HK-2 (cell line): Measurements from ENCODE around the gene ANAPC4.
"Not testable (repeated sequence)": the region's sequence is repeated elsewhere in the genome, so short reads cannot be mapped to it uniquely, and the experiment has no call there.

Experiments
- DNase-seq: peaks from one replicate; pipeline ENCODE4 v3.0.0-alpha.2; 2018; ENCODE audit not compliant: unreplicated experiment

The ANAPC4 gene

GRCh38 chr4:25376754-25377571 is at the start of gene ANAPC4:
ANAPC4 (plus strand) TSS chr4:25377263; CDS start chr4:25377428, 165 bp downstream.
- DNase-seq, result peak; percentile 99

- DNase-seq, result not testable (repeated sequence)
Observed at GRCh38 chr4:25328463-25328862, 48.6 kb upstream of the ANAPC4 start.

GRCh38 chr4:25330335-25330734 is 46.7 kb upstream of the ANAPC4 start:
- DNase-seq, result no peak

- DNase-seq, result no peak
Observed at GRCh38 chr4:25330905-25331808, 45.9 kb upstream of the ANAPC4 start.

- DNase-seq, result no peak
Observed at GRCh38 chr4:25343671-25344070, 33.4 kb upstream of the ANAPC4 start.

GRCh38 chr4:25345744-25346143 is 31.3 kb upstream of the ANAPC4 start:
- DNase-seq, result no peak

- DNase-seq, result no peak
Observed at GRCh38 chr4:25346913-25347312, 30.1 kb upstream of the ANAPC4 start.

- DNase-seq, result no peak
Observed at GRCh38 chr4:25347473-25347872, 29.6 kb upstream of the ANAPC4 start.

- DNase-seq, result no peak
Observed at GRCh38 chr4:25347971-25348370, 29.1 kb upstream of the ANAPC4 start.

GRCh38 chr4:25350561-25350960 is 26.5 kb upstream of the ANAPC4 start:
- no peak for DNase-seq

GRCh38 chr4:25351777-25352416 is 25.2 kb upstream of the ANAPC4 start:
- DNase-seq, result peak; percentile 31

- no peak for DNase-seq
Observed at GRCh38 chr4:25356068-25356467, 21.0 kb upstream of the ANAPC4 start.

- DNase-seq, result no peak
Observed at GRCh38 chr4:25358515-25359275, 18.4 kb upstream of the ANAPC4 start.

- no peak for DNase-seq
Observed at GRCh38 chr4:25361253-25361652, 15.8 kb upstream of the ANAPC4 start.

GRCh38 chr4:25367004-25367621 is 9.9 kb upstream of the ANAPC4 start:
- no peak for DNase-seq

GRCh38 chr4:25367877-25368276 is 9.2 kb upstream of the ANAPC4 start:
- DNase-seq, result no peak

- DNase-seq, result no peak
Observed at GRCh38 chr4:25368315-25368714, 8.7 kb upstream of the ANAPC4 start.

- DNase-seq, result no peak
Observed at GRCh38 chr4:25370242-25370641, 6.8 kb upstream of the ANAPC4 start.

- DNase-seq, result not testable (repeated sequence)
Observed at GRCh38 chr4:25372549-25372948, 4.5 kb upstream of the ANAPC4 start.

- no peak for DNase-seq
Observed at GRCh38 chr4:25377572-25378436, 741 bp downstream of the ANAPC4 start.
